Immature natural killer cell (primary cell): ENCODE data around the gene KCNK10. TPM values are rescaled to one million over a fixed set of nuclear protein-coding genes. Genes with fewer than 3 reads are reported as not detected.
A peak's percentile ranks its signal among the peaks of the same experiment; 100 is the strongest.

ENCODE experiments used
- DNase-seq, 3 donors: peaks; one replicate each; pipeline ENCODE4 v3.0.0; 2022; ENCODE audit warnings: mixed read lengths in 1 of 3
- H3K27ac Mint-ChIP-seq, 6 donors: one replicate each; pipeline ENCODE4 v1.8.0; 2020; ENCODE audit warnings: mixed read lengths in 6 of 6, mild to moderate bottlenecking in 5 of 6, inconsistent platforms in 4 of 6, moderate library complexity in 3 of 6
- H3K27me3 Mint-ChIP-seq, 3 donors: one replicate each; pipeline ENCODE4 v1.8.0; 2020 to 2021; ENCODE audit warnings: low read depth in 3 of 3, mild to moderate bottlenecking in 3 of 3, mixed read lengths in 3 of 3, moderate library complexity in 3 of 3, inconsistent platforms in 1 of 3
- H3K36me3 Mint-ChIP-seq, 3 donors: one replicate each; pipeline ENCODE4 v1.8.0; 2020; ENCODE audit warnings: mixed read lengths in 3 of 3, inconsistent platforms in 2 of 3, mild to moderate bottlenecking in 2 of 3
- H3K4me1 Mint-ChIP-seq, 2 donors: one replicate each; pipeline ENCODE4 v1.8.0; 2020; ENCODE audit warnings: inconsistent platforms in 2 of 2, mild to moderate bottlenecking in 2 of 2, mixed read lengths in 2 of 2, moderate library complexity in 1 of 2
- H3K4me3 Mint-ChIP-seq, 5 donors: one replicate each; pipeline ENCODE4 v1.8.0; 2020; ENCODE audit warnings: mild to moderate bottlenecking in 5 of 5, mixed read lengths in 5 of 5, inconsistent platforms in 3 of 5, moderate library complexity in 3 of 5
- H3K9me3 Mint-ChIP-seq, 6 donors: one replicate each; pipeline ENCODE4 v1.8.0; 2020; ENCODE audit warnings: mild to moderate bottlenecking in 6 of 6, mixed read lengths in 6 of 6, inconsistent platforms in 4 of 6, moderate library complexity in 3 of 6
- polyA plus RNA-seq, 3 donors: library from polyadenylated mRNA; unstranded; fragments of 300-500 nt; fragmentation: Illumina TruSeq; gene quantifications; one replicate each; pipeline ENCODE4 v1.2.3, GENCODE V29; 2021

KCNK10 gene
- polyA plus RNA-seq, 3 donors from 2014 or later: not detected

DNA sequence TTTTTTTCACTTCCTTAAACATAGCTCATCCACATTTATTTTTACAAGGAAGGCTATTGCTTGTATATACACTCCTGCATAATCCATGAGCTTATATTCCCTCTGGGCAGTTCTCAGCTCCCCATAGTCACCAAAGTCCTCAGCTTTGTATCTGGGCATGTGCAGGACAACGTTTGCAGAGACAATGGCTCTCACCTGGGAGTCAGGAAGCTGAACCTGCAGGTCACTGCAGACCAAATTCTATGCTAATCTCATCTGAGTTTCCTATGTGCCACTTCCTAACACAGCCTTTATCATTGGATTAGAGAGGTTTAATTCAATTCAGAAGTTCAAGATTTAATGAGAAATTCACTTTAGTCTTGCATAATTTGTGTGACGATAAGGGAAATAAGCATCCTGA, 131.5 kb downstream of the KCNK10 start:
- Mint-ChIP-seq H3K36me3 (no peaks in the 10 kb centered on the region), H3K27me3 (peaks cover 0 to 13% (median 0%) of the 10 kb centered on the region in 3 donors), H3K27ac (no peak overlapping the region), H3K9me3 (peaks cover 0 to 3% (median 0%) of the 10 kb centered on the region in 6 donors), H3K4me3 (no peak overlapping the region), H3K4me1 (peaks cover 5 to 6% of the 10 kb centered on the region in 2 donors)
- DNase-seq: no peak

DNA sequence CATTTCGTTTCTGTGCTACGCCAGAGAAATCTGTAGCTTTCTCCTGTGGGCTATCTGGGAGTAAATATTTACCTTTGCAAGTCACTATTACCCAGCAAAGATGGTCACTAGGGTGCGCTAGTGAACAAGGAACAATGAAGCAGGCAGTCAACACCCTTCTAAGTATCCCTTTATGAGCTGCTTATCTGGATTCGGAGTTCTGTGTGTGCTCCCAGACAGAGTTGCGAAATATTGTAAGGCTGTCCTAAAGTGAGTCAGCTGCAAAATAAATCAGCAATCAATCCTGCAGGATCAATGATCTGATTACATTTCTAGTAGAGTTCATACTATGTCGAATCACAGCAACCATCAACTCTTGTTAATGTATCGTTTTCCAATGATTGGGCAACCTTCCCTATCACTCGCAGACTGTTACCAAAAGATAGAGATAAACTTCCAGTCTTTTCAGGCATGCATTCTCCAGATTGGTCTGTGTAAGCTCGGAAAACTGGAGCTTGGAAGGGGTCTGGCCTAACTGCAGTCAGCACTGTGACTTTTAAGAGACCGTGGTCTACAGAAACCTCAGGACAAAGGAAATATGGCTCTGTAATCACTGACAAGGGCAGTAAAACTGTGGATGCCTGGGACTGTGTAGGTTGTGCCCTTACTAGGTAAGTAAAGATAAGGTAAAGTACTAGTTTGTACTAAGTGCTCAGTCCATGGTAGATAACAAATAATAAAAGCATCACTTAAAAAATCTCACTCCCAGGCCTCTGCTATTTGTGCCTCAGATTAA, 133.5 kb downstream of the KCNK10 start:
- peak; percentile 16 to 31 (median 26) for DNase-seq
- Mint-ChIP-seq H3K9me3 (peaks cover 0 to 3% (median 0%) of the 10 kb centered on the region in 6 donors), H3K27ac (no peak overlapping the region), H3K4me3 (peak overlapping the region; percentile 31 to 64 (median 57)), H3K4me1 (peaks cover 5 to 6% of the 10 kb centered on the region in 2 donors), H3K36me3 (no peaks in the 10 kb centered on the region), H3K27me3 (peaks cover 0 to 9% (median 0%) of the 10 kb centered on the region in 3 donors)

DNA sequence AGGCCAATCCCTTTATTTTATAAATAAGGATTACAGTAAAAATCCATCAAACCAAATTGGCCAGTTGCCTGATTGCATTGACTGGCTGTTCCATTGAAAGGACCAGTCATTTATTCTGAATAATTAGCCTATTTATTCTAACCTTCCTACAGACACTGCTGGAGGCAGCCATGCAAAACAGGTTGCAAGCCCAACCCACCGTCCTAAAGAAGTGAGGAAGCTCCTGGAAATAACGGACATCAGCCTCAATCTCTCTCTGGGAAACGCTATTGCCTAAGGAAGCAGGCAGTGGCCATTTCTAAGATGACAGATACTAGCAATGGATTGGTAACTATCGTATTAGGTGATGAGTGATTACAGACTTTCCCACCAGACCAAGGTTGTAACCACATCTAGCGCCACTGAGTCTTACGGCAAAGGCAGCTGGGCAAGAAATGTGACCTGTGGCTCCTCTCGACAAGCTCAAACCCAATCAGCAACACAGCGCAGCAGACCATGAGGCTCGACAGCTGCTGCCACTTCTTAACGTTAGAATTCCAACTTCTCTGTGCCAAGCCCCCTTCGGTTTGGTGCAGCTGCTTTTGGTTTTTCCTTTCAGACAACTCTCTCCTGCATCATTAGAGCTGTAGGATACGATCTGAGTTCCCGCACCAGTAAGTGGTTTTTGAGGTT, 134.2 kb downstream of the KCNK10 start:
- H3K27me3 Mint-ChIP-seq: peaks cover 0 to 9% (median 0%) of the 10 kb centered on the region in 3 donors
- DNase-seq: no peak
- no peaks in the 10 kb centered on the region for H3K36me3 Mint-ChIP-seq
- H3K9me3 Mint-ChIP-seq: no peaks in the 10 kb centered on the region
- peak overlapping the region; percentile 31 to 64 (median 57) for H3K4me3 Mint-ChIP-seq
- peaks cover 5 to 6% of the 10 kb centered on the region in 2 donors for H3K4me1 Mint-ChIP-seq
- H3K27ac Mint-ChIP-seq: no peak overlapping the region

DNA sequence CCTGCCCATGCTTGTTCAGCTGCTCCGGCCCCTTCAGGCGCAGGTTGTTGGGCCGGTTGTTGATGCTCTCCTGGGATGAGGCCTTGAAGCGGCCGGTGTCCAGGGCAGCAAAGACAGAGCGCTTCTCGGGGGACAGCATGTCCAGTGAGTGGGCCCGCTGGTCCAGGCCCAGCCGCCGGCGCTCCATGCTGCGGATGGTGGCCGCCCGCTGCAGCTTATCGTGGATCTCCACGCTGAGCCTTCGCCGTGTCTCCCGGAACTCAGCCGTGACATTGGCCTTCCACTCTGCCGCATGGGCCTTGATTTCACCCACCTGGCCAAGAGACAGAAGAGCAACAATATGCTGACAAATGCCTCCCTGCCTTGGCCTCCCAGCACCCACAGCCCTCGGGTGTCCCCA, 137.2 kb downstream of the KCNK10 start:
- peaks cover 0 to 3% (median 0%) of the 10 kb centered on the region in 3 donors for H3K27me3 Mint-ChIP-seq
- H3K36me3 Mint-ChIP-seq: no peaks in the 10 kb centered on the region
- no peak for DNase-seq

DNA sequence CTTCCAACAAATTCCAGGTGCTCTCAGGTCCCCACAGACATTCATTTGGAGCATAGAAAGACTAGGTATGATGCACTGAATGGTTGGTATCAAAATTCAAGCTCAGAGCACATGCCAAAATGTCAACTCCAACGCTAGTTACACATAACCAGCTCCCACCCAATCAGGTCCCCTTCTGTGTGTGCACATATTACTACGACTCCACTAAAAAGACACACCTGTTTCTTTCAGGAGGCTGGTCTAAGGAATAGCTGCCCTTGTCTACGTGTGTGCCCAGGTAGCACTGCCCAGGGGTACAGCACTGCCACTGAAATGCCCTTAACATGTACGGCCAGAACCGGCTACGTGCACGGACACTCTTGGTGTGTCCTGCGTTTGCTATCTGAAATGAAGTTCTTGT, 138.1 kb downstream of the KCNK10 start:
- Mint-ChIP-seq H3K9me3 (no peaks in the 10 kb centered on the region), H3K27me3 (peaks cover 0 to 3% (median 0%) of the 10 kb centered on the region in 3 donors), H3K4me1 (peaks cover 7 to 13% of the 10 kb centered on the region in 2 donors), H3K36me3 (no peaks in the 10 kb centered on the region), H3K4me3 (no peak overlapping the region), H3K27ac (no peak overlapping the region)
- no peak for DNase-seq

More for the DNA sequence above, 137.2 kb downstream of the KCNK10 start:
- Mint-ChIP-seq H3K9me3 (no peaks in the 10 kb centered on the region), H3K27ac (no peak overlapping the region), H3K4me3 (no peak overlapping the region), H3K4me1 (peaks cover 7 to 12% of the 10 kb centered on the region in 2 donors)

DNA sequence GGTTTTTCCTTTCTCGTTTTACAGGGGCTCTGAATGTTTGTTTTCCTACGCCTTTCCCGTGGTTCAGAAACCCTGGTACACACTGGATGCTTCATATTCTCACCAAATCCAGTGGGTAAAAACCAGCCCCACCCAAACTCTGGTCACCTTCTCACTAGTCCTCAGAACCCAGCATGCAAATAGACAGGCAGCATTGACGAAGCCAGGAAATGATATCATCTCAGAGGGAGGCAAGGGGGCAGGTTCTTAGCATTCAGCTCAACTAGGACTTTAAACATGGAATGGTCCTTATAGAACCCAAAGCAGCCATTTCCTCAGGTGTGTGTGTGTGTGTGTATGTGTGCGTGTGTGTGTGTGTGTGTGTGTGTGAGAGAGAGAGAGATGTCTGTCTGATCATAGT, 142.0 kb downstream of the KCNK10 start:
- no peak overlapping the region for H3K4me3 Mint-ChIP-seq
- H3K9me3 Mint-ChIP-seq: no peaks in the 10 kb centered on the region
- no peaks in the 10 kb centered on the region for H3K36me3 Mint-ChIP-seq
- no peak overlapping the region for H3K27ac Mint-ChIP-seq
- no peaks in the 10 kb centered on the region for H3K27me3 Mint-ChIP-seq
- H3K4me1 Mint-ChIP-seq: peaks cover 2 to 7% of the 10 kb centered on the region in 2 donors
- DNase-seq: no peak

DNA sequence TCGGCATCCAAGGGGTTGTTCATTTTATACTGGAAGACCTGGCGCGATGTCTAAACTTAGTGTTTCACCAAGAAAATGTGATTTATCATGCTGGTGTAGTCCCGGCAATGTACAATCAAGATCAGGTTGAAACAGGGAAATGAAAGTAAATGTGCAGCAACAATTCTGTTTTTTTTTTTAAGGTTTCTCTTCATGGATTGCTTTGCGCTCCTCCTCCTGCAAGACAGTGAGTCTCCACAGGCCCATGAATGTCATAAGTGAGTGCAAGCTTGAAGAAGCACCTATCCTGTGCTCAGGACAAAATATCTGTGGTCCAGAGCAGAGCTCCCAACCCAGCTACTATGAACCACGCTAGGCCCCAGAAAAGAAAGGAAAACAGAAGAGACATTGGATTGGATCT, 143.4 kb downstream of the KCNK10 start:
- no peaks in the 10 kb centered on the region for H3K36me3 Mint-ChIP-seq

DNA sequence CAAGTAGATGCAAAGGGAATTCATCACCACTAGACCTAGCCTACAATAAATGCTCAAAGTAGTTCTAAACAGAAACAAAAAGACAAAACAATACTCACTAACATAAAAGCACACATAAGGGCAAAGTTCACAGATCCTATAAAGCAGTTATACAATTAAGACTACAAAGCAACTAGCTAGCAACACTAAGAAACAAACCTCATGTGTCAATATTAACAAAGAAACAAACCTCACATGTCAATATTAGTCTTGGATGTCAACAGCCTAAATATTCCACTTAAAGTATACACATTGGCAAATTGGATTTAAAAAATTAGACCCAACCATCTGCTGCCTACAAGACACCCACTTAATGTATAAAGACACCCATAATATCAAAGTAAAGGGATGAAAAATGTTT, 152.7 kb downstream of the KCNK10 start:
- H3K27ac Mint-ChIP-seq: no peak overlapping the region
- peaks cover 3 to 11% of the 10 kb centered on the region in 2 donors for H3K4me1 Mint-ChIP-seq
- H3K4me3 Mint-ChIP-seq: no peak overlapping the region
- H3K36me3 Mint-ChIP-seq: peaks cover 0 to 3% (median 0%) of the 10 kb centered on the region in 3 donors
- no peak for DNase-seq
- peaks cover 0 to 13% (median 4%) of the 10 kb centered on the region in 3 donors for H3K27me3 Mint-ChIP-seq
- peaks cover 0 to 7% (median under 1%) of the 10 kb centered on the region in 6 donors for H3K9me3 Mint-ChIP-seq

More for the DNA sequence above, 143.4 kb downstream of the KCNK10 start:
- Mint-ChIP-seq H3K4me3 (no peak overlapping the region), H3K27ac (peak overlapping the region in 1 of 6 donors; percentile 39), H3K9me3 (no peaks in the 10 kb centered on the region), H3K4me1 (peaks cover 2 to 7% of the 10 kb centered on the region in 2 donors), H3K27me3 (no peaks in the 10 kb centered on the region)
- DNase-seq: no peak

DNA sequence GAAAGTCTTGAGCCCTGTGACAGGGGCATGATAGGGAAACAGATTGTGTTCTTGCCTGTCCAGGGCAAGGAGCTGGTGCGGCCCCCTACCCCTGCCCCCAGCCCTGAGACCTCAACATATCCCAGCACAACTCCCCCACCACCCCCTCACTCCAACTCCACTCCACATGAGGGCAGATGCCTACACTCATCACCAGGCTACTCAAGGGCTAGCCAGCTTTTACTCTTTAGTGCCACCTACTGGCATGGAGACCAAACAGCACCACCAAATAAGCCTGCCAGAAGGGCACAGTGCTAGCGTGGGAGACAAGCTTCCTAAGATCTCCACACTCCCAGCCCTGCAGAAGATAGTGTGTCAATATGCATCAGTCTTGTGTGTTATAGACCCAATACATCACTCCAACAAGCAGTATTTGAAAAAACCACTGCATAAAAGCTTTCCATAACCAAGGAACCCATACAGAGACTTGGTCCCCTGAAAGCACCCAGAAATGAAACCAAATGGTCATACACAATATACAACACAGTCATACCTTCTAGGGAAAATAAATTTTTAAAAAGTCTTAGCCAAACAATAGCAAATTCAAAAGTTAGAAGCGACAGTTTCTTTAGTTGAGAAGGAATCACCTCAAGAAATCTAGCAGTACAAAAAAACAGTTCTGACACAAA, 154.4 kb downstream of the KCNK10 start:
- peak; percentile 51 to 63 (median 60) for DNase-seq
- Mint-ChIP-seq H3K4me1 (peaks cover 20 to 28% of the 10 kb centered on the region in 2 donors), H3K36me3 (peaks cover 0 to 3% (median 0%) of the 10 kb centered on the region in 3 donors), H3K27me3 (peaks cover 2 to 13% (median 4%) of the 10 kb centered on the region in 3 donors), H3K4me3 (peak overlapping the region; percentile 49 to 64 (median 51)), H3K9me3 (peaks cover 0 to 7% (median under 1%) of the 10 kb centered on the region in 6 donors), H3K27ac (peak overlapping the region in 1 of 6 donors; percentile 8)

DNA sequence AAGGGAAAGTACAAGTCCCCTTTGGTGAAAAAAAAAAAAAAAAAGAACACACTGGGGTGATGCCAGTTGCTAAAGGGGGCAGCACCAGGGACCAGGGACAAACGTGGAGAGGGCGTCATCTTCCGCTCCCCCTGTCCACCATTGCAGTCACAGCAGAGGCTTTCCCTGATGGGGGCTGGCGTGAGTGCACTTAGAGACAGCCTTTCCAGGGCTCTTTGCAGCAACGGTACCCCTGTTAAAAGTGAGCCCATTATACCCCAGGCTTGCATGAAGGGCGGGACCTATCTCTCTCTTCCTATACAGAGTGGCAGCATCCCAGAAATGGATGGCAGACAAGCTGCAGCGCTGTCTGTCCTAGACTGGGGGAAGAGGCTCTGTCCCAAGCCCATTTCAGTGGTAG, 155.0 kb downstream of the KCNK10 start:
- peaks cover 23 to 33% of the 10 kb centered on the region in 2 donors for H3K4me1 Mint-ChIP-seq
- H3K27ac Mint-ChIP-seq: no peak overlapping the region
- peaks cover 0 to 3% (median 0%) of the 10 kb centered on the region in 3 donors for H3K36me3 Mint-ChIP-seq
- no peak for DNase-seq
- H3K27me3 Mint-ChIP-seq: peaks cover 2 to 13% (median 4%) of the 10 kb centered on the region in 3 donors
- peaks cover 0 to 7% (median under 1%) of the 10 kb centered on the region in 6 donors for H3K9me3 Mint-ChIP-seq
- no peak overlapping the region for H3K4me3 Mint-ChIP-seq

DNA sequence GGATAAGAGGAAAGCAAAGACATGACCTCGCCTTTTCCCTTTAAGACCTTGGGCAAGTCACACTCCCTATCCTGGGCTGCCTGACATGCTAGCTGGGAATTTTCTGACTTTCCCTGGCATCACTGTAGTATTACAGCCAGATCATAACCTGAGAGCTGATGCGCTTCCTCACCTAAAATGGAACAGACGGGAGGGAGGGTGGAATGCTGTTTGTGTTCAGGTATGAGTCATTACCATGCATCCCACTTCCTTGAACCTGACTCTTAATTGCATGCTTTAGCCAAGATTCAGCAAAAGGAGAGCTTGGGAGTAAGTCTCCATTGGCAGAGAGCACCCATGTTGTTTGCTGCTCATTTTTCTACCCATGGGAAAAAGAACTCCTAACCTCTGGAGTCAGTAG, 156.5 kb downstream of the KCNK10 start:
- peaks cover 2 to 13% (median 4%) of the 10 kb centered on the region in 3 donors for H3K27me3 Mint-ChIP-seq
- H3K27ac Mint-ChIP-seq: no peak overlapping the region
- no peak for DNase-seq
- peaks cover 0 to 7% (median under 1%) of the 10 kb centered on the region in 6 donors for H3K9me3 Mint-ChIP-seq
- peaks cover 23 to 33% of the 10 kb centered on the region in 2 donors for H3K4me1 Mint-ChIP-seq
- H3K36me3 Mint-ChIP-seq: peaks cover 0 to 3% (median 0%) of the 10 kb centered on the region in 3 donors
- H3K4me3 Mint-ChIP-seq: no peak overlapping the region

DNA sequence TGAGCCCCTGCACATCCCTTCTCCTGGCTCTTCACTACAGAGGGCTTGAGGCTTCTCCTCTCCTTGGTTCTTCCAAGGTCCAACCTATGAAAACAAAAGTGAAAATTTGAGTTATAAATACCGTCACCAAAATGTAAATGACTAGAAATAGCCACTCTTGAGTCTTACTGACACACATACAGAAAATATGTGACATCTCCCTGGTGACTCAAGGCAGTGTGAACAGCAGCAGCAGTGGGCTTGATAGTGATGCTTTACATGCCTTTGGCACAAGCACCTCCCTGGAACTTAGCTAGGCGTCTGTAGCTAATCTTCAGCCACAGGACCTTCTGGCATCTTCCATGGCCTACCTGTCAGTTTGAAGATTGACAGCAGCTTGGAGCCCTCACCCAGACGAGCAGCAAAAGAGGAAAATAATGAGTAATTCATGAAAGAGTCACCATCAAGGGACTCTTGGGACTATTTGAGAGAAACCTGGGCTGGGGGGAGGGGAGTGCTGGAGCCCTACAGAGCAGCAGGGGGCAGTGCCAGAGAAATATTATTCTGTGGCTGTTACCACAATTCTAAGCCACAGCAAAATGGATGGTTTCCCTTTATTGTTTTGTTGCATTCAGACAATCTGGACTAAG, 158.0 kb downstream of the KCNK10 start:
- Mint-ChIP-seq H3K27ac (peak overlapping the region in 5 of 6 donors; percentile 19 to 76 (median 60)), H3K9me3 (peaks cover 0 to 3% (median under 1%) of the 10 kb centered on the region in 6 donors), H3K4me1 (peaks cover 23 to 33% of the 10 kb centered on the region in 2 donors), H3K4me3 (peak overlapping the region in 4 of 5 donors; percentile 31 to 56 (median 47)), H3K36me3 (no peaks in the 10 kb centered on the region), H3K27me3 (peaks cover 4 to 5% (median 4%) of the 10 kb centered on the region in 3 donors)
- no peak for DNase-seq

DNA sequence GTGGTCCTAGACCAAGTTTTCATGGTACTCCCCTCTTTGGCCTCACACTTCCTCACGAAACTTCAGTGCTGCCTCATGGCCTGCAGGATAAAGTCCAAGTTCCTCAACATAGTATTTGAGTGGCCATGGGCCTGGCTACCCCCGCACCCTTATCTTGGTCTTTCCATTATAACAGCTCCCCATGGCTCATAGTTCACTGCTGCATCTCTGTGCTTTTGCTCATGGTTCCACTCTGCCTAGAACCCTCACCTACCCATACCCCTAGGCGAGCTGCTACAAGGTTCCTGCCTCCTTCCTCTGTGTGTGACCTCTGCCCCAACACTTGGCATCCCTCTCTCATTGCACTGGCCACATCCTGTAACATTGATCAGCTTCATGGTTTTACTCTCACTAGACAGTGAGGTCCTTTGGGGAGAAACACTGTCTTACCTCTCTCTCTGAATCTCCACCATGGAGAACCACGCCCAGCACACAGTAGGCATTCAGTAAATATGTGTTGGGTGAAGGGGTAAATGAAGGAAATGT, 159.3 kb downstream of the KCNK10 start:
- Mint-ChIP-seq H3K27me3 (peaks cover 5 to 7% (median 5%) of the 10 kb centered on the region in 3 donors), H3K27ac (peak overlapping the region; percentile 1 to 85 (median 10)), H3K36me3 (peaks cover 0 to 4% (median 0%) of the 10 kb centered on the region in 3 donors), H3K9me3 (no peaks in the 10 kb centered on the region), H3K4me3 (peak overlapping the region in 2 of 5 donors; percentile 1 to 9), H3K4me1 (peaks cover 23 to 33% of the 10 kb centered on the region in 2 donors)
- no peak for DNase-seq
